Type B pancreatic cell (in vitro differentiated cells): ENCODE data around the gene RBM25. TPM values are rescaled to one million over a fixed set of nuclear protein-coding genes. Genes with fewer than 3 reads are reported as not detected.
"Not testable (repeated sequence)": the region's sequence is repeated elsewhere in the genome, so short reads cannot be mapped to it uniquely, and the experiment has no call there.

Experiments
- DNase-seq: peaks from one replicate; pipeline ENCODE4 v3.0.0; 2021; ENCODE audit warnings: mixed read lengths; ENCODE audit not compliant: unreplicated experiment; ENCODE audit errors: extremely low spot score
- H3K27ac Mint-ChIP-seq: 2 replicates; pipeline ENCODE4 v1.8.0; 2021; ENCODE audit warnings: mild to moderate bottlenecking, mixed read lengths
- H3K27me3 Mint-ChIP-seq: 2 replicates; pipeline ENCODE4 v1.8.0; 2021; ENCODE audit warnings: mixed read lengths
- H3K36me3 Mint-ChIP-seq: 2 replicates; pipeline ENCODE4 v1.8.0; 2021; ENCODE audit warnings: mixed read lengths
- H3K4me1 Mint-ChIP-seq: one replicate; pipeline ENCODE4 v1.8.0; 2021; ENCODE audit warnings: mixed read lengths; ENCODE audit not compliant: unreplicated experiment
- H3K4me3 Mint-ChIP-seq: 2 replicates; pipeline ENCODE4 v1.8.0; 2021; ENCODE audit warnings: mild to moderate bottlenecking, mixed read lengths
- H3K9me3 Mint-ChIP-seq: 2 replicates; pipeline ENCODE4 v1.8.0; 2021; ENCODE audit warnings: mixed read lengths
- total RNA-seq: library from RNA; stranded (reverse); gene quantifications from 2 replicates; pipeline ENCODE4 v1.2.1, GENCODE V29; 2021; ENCODE audit warnings: low replicate concordance
- TF ChIP-seq, protein P1 (sequence below): fragments of 200-600 bp; sonication (generic); conservative IDR thresholded peaks from 2 replicates; pipeline ENCODE4 v1.5.0; 2021; ENCODE audit warnings: antibody characterized with exemption, mild to moderate bottlenecking

RBM25 gene
- total RNA-seq, 1 donor from 2014 or later: 94.6 TPM

DNA sequence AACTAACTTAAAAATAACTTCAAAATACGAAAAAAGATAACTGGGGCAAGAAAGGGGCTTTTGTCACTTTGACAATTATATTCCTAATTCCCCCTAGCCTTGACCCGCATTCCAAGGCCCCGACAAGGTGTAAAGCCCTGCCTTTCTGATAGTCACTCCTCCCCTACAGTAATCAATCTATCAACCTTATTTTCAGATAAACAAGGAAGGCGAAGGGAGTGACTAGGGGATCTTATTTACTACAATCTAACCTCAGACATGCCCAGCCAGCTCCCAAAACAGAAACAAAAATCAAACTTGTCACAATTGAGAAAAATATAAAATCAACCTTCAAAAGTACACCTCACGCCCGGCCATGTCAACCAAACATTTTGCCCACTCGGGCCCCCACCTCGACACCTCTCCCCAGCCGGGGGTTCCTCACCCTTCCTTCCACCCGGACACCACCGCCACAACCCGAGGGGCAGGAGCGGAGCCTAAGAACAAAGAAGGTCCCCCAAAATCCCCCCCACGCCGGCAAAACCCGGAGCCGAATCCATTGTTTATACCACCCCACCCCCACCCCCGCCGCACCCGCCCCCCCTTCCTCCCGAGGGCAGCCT lies 32.0 kb upstream of the RBM25 start:
- Mint-ChIP-seq H3K4me3 (peak overlapping the region; percentile 96), H3K9me3 (no peaks in the 10 kb centered on the region), H3K27me3 (no peaks in the 10 kb centered on the region), H3K4me1 (peaks cover 36% of the 10 kb centered on the region), H3K27ac (peak overlapping the region; percentile 89), H3K36me3 (peaks cover 24% of the 10 kb centered on the region)
- TF ChIP-seq, protein P1, sequence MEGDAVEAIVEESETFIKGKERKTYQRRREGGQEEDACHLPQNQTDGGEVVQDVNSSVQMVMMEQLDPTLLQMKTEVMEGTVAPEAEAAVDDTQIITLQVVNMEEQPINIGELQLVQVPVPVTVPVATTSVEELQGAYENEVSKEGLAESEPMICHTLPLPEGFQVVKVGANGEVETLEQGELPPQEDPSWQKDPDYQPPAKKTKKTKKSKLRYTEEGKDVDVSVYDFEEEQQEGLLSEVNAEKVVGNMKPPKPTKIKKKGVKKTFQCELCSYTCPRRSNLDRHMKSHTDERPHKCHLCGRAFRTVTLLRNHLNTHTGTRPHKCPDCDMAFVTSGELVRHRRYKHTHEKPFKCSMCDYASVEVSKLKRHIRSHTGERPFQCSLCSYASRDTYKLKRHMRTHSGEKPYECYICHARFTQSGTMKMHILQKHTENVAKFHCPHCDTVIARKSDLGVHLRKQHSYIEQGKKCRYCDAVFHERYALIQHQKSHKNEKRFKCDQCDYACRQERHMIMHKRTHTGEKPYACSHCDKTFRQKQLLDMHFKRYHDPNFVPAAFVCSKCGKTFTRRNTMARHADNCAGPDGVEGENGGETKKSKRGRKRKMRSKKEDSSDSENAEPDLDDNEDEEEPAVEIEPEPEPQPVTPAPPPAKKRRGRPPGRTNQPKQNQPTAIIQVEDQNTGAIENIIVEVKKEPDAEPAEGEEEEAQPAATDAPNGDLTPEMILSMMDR: no peak
- no peak for DNase-seq

- peak within 1 kb of the TSS; percentile 89 for H3K27ac Mint-ChIP-seq
Observed at GRCh38 chr14:73026845-73027542, 31.3 kb upstream of the RBM25 start, which contains the start of gene ZFYVE1. Gene ZFYVE1 (minus strand): TSS chr14:73027106. CDS start chr14:73024508, 2,598 bp downstream.

GRCh38 chr14:73027546-73027945 lies 30.8 kb upstream of the RBM25 start:
- TF ChIP-seq, protein P1: no peak
- no peaks in the 10 kb centered on the region for H3K27me3 Mint-ChIP-seq
- no peak for DNase-seq
- H3K27ac Mint-ChIP-seq: peak overlapping the region; percentile 89
- H3K4me1 Mint-ChIP-seq: peaks cover 25% of the 10 kb centered on the region
- no peaks in the 10 kb centered on the region for H3K9me3 Mint-ChIP-seq
- H3K36me3 Mint-ChIP-seq: peaks cover 13% of the 10 kb centered on the region
- H3K4me3 Mint-ChIP-seq: peak overlapping the region; percentile 99

More at GRCh38 chr14:73026845-73027542, 31.3 kb upstream of the RBM25 start, which contains the start of gene ZFYVE1:
- Mint-ChIP-seq H3K9me3 (no peaks in the 10 kb centered on the region), H3K27me3 (no peaks in the 10 kb centered on the region), H3K4me1 (peaks cover 29% of the 10 kb centered on the region), H3K36me3 (peaks cover 18% of the 10 kb centered on the region), H3K4me3 (peak within 1 kb of the TSS; percentile 99)
- DNase-seq: peak; percentile 94
- TF ChIP-seq, protein P1: no peak

- Mint-ChIP-seq H3K27me3 (no peaks in the 10 kb centered on the region), H3K4me1 (peaks cover 22% of the 10 kb centered on the region), H3K4me3 (peak overlapping the region; percentile 99), H3K36me3 (peaks cover 10% of the 10 kb centered on the region), H3K9me3 (no peaks in the 10 kb centered on the region), H3K27ac (no peak overlapping the region)
- TF ChIP-seq, protein P1: no peak
- DNase-seq: no peak
Observed at GRCh38 chr14:73027984-73028383, 30.4 kb upstream of the RBM25 start.

DNA sequence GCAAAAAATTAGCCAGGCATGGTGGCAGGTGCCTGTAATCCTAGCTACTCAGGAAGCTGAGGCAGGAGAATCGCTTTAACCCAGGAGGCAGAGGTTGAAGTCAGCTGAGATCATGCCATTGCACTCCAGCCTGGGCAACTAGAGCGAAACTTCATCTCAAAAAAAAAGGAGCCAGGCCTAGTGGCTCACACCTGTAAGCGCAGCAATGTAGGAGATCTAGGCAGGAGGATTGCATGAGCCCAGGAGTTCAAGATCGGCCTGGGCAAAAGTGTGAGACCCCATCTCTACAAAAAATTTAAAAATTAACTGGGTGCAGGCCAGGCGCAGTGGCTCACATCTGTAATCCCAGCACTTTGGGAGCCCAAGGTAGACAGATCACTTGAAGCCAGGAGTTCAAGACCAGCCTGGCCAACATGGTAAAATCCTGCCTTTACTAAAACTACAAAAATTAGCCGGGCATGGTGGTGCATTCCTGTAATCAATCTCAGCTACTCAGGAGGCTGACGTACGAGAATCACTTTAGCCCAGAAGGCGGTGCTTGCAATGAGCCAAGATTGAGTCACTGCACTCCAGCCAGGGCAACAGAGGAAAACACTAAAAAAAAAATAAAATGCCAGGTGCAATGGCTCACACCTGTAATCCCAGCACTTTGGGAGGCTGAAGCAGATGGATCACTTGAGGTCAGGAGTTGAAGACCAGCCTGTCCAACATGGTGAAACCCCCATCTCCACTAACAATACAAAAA lies 21.5 kb upstream of the RBM25 start:
- H3K9me3 Mint-ChIP-seq, H3K36me3 Mint-ChIP-seq, H3K4me1 Mint-ChIP-seq, DNase-seq, H3K27ac Mint-ChIP-seq, H3K4me3 Mint-ChIP-seq, H3K27me3 Mint-ChIP-seq: not testable (repeated sequence)
- TF ChIP-seq, protein P1: peak; percentile 25
